Daoy (cell line): ENCODE measurements around the gene LEMD2. TPM values are rescaled to one million over a fixed set of nuclear protein-coding genes. Genes with fewer than 3 reads are reported as not detected.

Experiments used
- DNase-seq: peaks from one replicate; pipeline ENCODE4 v3.0.0-alpha.2; 2015; ENCODE audit warnings: low read depth
- total RNA-seq: library from RNA; depleted of rRNA; stranded (reverse); fragments of >200 nt; shearing (Covaris generic); gene quantifications from 2 replicates; pipeline ENCODE4 v1.2.3, GENCODE V29; 2014

LEMD2 gene
- total RNA-seq, 1 experiment from 2014 or later, result 71.0 TPM

DNA sequence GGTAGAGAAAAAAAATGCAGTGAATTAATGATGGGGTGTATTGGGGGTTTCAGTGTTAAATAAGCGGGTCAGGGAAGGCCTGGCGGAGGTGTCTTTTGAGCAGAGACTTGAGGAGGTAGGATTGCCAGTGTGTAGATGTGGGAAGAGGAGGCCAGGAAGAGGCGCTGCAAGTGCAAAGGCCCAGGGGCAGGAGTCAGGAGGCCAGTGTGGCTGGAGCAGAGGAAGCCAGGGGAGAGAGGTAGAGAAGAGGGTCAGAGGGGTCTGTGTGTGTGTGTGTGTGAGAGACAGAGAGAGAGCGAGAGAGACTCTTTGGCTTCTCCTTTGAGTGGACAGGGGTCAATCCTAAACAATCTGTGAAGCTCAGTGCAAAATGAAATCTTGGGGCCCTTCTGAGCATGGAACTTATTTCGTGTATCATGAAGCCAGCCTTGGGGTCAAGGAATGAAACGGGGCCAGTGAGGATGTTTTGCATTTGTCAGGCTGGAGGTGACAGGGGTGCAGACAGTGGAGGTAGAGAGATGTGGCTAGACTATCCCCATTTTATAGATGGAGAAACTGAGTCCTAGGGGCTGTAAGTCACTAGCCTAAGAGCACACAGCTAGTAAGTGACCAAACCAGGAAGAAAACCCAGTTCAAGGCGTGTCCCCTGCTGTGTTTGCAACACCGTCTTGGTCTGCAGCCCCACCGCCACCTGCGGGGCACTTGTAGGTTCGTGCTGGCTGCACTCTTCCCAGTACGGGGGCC lies 32.5 kb downstream of the LEMD2 start:
- no peak for DNase-seq

GRCh38 chr6:33755070-33755869 lies 33.7 kb downstream of the LEMD2 start:
- peak; percentile 57 for DNase-seq

DNA sequence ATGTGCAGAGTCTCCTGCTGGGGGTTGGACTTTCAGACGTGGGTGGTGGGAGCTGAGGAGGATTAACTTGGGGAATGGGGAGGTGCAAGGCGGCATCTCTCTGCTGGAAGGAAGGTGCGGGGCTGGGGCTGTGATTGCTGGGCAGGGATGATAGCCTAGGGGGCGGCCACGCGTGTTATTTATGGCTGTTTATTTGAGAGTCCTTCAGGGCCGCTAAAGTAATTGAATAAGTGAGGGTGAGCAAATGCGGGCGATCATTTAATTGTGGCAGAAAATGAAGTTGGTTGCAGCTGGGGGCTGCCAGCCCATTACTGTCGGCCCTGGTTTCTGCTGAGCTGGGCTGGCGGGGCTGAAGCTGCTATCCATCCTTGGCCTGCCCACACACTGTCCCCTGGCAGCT lies 34.7 kb downstream of the LEMD2 start:
- DNase-seq, result no peak

GRCh38 chr6:33752646-33753015 lies 36.3 kb downstream of the LEMD2 start:
- no peak for DNase-seq

- no peak for DNase-seq
These were observed 36.9 kb downstream of the LEMD2 start for GRCh38 chr6:33751771-33752645.

GRCh38 chr6:33750244-33750991 lies 38.5 kb downstream of the LEMD2 start:
- DNase-seq, result no peak

GRCh38 chr6:33749401-33749800 lies 39.5 kb downstream of the LEMD2 start:
- no peak for DNase-seq

DNA sequence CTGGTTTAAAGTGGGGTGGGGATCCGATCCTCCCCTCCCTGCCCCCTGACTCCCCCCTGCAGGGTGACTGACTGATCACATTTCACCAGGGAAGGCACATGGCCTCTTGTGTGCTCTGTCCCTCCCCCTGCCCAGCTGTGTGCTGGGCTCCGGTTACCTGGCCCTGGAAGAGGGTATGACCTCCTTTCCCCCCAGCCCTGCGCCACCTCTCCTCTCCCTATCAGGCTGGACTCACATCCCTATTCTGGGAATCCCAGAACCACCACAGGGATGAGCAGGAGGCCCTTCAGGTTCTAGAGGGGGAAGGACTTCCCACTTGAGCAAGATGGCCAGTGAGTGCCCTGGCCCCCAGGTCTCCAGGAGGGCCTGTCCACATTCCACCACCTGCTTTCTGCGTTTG lies 40.1 kb downstream of the LEMD2 start:
- no peak for DNase-seq

DNA sequence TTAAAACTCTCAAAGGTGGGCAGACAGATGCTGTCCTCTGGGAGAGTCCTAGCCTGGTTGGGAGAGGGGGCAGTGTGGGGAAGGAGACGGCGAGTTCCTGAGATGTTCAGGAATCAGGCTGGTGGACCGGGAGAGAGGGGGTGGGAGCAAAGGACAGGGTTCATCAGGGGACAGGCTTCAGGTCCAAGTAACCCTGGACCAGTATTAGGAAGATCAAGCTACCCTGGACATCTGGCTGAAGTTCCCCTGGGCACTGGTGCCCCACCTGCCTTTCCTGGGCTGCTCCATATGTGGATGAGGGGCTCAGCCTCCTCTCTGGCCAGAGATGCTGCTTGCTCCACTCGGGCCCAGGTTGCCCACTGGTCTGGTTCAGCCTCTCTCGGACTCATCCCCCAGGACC lies 41.1 kb downstream of the LEMD2 start:
- no peak for DNase-seq

DNA sequence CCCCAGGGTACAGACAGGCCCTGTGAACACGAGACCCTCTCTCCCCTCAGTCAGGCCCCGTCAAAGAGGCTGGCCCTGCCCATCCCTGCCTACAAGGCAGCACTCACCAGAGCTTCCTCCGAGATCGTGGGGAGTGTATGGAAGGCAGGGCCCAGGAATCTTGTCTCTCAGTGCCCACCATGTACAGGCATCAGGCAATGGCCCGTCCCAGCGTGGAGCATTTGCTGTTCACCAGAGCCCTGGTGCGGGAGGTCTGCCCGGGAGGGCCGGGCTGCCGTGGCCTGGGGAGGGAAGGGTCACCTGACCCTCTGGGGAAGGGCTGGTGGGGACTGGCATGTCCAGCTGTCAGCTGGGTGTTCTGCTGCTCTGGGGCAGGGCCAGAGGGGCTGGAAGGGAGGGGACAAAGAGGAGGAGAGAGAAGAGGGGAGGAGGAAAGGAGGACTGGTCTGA lies 42.3 kb downstream of the LEMD2 start, which contains the start of gene IP6K3:
IP6K3 (minus strand) TSS at position 255 of the 450 bp plus-strand sequence. CDS start 11,429 bp downstream, outside the sequence.
- no peak for DNase-seq

GRCh38 chr6:33746036-33746600 lies 42.8 kb downstream of the LEMD2 start:
- DNase-seq, result peak; percentile 64

DNA sequence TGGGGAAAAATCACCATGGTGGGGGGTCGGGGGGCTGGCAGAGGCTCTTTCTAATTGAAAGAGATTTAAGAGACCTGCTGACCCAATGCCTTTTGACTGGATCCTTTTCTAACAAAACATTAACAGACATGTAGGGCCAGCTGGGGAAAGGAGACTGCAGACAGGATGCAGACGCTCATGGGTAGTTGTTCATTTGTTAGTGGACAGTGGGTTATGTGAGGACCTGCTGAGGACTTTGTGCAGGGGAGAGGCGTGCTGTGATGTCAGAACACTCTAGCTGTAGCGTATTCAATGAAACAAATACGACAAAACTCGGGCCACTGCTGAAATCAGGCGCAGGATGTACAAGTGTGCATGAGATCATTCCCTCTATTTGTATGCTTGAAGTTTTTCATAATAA lies 43.4 kb downstream of the LEMD2 start:
- DNase-seq, result no peak

GRCh38 chr6:33744895-33745546 lies 43.9 kb downstream of the LEMD2 start:
- no peak for DNase-seq

- peak; percentile 75 for DNase-seq
These were observed 44.7 kb downstream of the LEMD2 start for GRCh38 chr6:33744001-33744848.

DNA sequence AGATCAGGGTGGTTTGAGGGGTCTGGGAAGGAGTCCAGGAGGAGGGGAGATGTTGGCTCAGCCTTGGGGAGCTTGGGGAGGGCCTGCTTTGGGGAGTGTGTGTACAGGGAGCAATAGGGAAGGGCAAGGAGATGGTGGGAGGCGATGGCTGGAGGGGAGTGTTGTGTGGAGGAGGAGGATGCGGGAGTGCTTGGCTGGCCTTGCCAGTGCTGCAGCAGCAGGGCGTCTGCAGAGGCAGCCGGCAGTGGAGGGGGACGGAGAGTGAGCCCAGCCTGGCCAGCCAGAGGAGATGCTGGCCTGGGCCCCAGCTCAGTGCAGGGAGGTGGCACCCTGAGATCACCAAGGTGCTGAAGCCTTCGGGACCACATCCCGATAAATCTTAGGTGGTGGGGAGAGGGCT lies 46.1 kb downstream of the LEMD2 start:
- DNase-seq, result no peak

- DNase-seq, result no peak
These were observed 46.8 kb downstream of the LEMD2 start for GRCh38 chr6:33742092-33742491.

DNA sequence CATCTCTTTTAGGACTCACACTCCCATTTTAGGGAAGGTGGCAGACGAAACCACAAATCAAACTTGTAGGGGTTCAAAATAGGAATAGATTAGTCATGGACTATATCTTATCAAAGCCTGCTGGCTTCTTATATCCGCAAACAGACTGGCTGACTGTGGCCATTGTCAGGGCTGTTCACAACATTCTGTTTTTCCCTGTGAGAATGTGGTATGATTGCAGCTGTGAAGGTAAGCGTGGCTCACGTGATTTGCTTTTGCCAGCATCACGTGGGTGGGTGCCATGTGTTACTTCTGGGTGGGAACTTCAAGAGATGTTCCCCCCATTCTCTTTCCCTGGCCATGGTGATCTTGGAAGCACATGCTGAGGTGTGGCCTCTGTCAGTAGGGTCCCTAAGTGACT lies 48.1 kb downstream of the LEMD2 start:
- no peak for DNase-seq

DNA sequence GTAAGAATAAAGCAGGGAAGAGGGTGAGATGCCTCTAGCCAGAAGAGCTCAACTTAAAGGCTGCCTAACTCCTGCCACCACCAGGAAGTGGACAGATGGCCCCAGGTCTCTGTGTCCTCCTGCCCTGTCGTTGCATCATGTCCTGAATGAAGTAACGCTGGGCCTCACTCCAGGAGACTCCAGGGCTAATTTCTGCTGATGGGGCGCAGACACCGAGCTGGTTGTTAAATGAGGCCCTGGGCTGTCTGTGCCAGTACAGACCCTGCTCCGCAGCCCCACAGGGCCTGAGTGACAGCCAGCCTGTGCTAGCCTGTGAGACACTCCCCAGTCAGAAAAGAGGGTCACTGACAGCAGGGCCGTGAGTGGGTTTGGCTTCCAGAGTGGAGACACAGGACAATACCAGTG lies 48.7 kb downstream of the LEMD2 start:
- no peak for DNase-seq

GRCh38 chr6:33739571-33739970 lies 49.4 kb downstream of the LEMD2 start:
- DNase-seq, result no peak

DNA sequence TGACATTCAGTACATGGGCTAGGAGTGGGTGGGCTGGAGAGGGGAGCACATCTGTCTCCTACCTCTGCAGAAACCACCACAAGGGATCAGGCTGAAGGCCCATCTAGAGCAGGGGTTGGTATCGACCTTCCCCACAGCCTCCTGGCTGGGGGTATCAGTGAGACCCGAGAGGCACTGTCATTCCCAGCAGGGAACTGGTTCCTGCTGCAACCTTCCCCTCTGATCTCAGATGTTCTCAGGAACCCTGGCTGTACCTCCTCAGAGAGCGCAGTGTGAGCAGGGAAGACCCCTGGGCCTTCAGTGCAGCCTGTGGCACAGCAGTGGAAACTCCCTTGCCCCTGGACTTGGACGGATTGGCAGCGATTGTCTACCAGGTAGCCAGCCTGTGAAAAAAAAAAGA lies 50.1 kb downstream of the LEMD2 start:
- DNase-seq, result no peak
